Tongue (tissue), 2 donors: ENCODE results near the gene HIVEP1. TPM values are rescaled to one million over a fixed set of nuclear protein-coding genes. Genes with fewer than 3 reads are reported as not detected.
"Not testable (repeated sequence)": the region's sequence is repeated elsewhere in the genome, so short reads cannot be mapped to it uniquely, and the experiment has no call there.

Source experiments
- DNase-seq: peaks from one replicate; pipeline ENCODE4 v3.0.0-alpha.2; 2015
- total RNA-seq: library from RNA; depleted of rRNA; stranded (reverse); fragments of >200 nt; gene quantifications from one replicate; pipeline ENCODE4 v1.2.3, GENCODE V29; 2014

Gene HIVEP1
- total RNA-seq, 1 donor from 2014 or later: 28.2 TPM

- DNase-seq: no peak
These were observed 113.3 kb downstream of the HIVEP1 start for GRCh38 chr6:12125396-12125795.

- DNase-seq: no peak
These were observed 113.9 kb downstream of the HIVEP1 start for GRCh38 chr6:12126051-12126450.

- DNase-seq: no peak
These were observed 117.4 kb downstream of the HIVEP1 start for GRCh38 chr6:12129523-12129922.

- no peak for DNase-seq
These were observed 120.5 kb downstream of the HIVEP1 start for GRCh38 chr6:12132351-12133222.

GRCh38 chr6:12134581-12134980 lies 122.5 kb downstream of the HIVEP1 start:
- DNase-seq: no peak

- DNase-seq: no peak
These were observed 122.9 kb downstream of the HIVEP1 start for GRCh38 chr6:12134991-12135390.

GRCh38 chr6:12136905-12137304 lies 124.8 kb downstream of the HIVEP1 start:
- no peak for DNase-seq

GRCh38 chr6:12137480-12137879 lies 125.4 kb downstream of the HIVEP1 start:
- no peak for DNase-seq

- DNase-seq: no peak
These were observed 126.3 kb downstream of the HIVEP1 start for GRCh38 chr6:12138381-12138780.

GRCh38 chr6:12138936-12139335 lies 126.8 kb downstream of the HIVEP1 start:
- no peak for DNase-seq

- DNase-seq: no peak
These were observed 135.6 kb downstream of the HIVEP1 start for GRCh38 chr6:12147557-12148316.

- no peak for DNase-seq
These were observed 136.2 kb downstream of the HIVEP1 start for GRCh38 chr6:12148317-12148801.

- no peak for DNase-seq
These were observed 136.7 kb downstream of the HIVEP1 start for GRCh38 chr6:12148841-12149240.

GRCh38 chr6:12149944-12150510 lies 137.9 kb downstream of the HIVEP1 start:
- DNase-seq: no peak

- no peak for DNase-seq
These were observed 138.8 kb downstream of the HIVEP1 start for GRCh38 chr6:12150812-12151432.

- no peak for DNase-seq
These were observed 139.3 kb downstream of the HIVEP1 start for GRCh38 chr6:12151433-12151820.

GRCh38 chr6:12152023-12152970 lies 140.2 kb downstream of the HIVEP1 start:
- DNase-seq: no peak

GRCh38 chr6:12155769-12156168 lies 143.7 kb downstream of the HIVEP1 start:
- not testable (repeated sequence) for DNase-seq

GRCh38 chr6:12158686-12159415 lies 146.7 kb downstream of the HIVEP1 start:
- DNase-seq: no peak

- DNase-seq: no peak
These were observed 148.2 kb downstream of the HIVEP1 start for GRCh38 chr6:12160326-12160725.

GRCh38 chr6:12162213-12162612 lies 150.1 kb downstream of the HIVEP1 start:
- DNase-seq: no peak
